Muscle layer of duodenum (tissue), 2 donors: Measurements from ENCODE around the gene MICU1.
"Not testable (repeated sequence)": the region's sequence is repeated elsewhere in the genome, so short reads cannot be mapped to it uniquely, and the experiment has no call there.

Source experiments
- H3K27ac ChIP-seq: one replicate; pipeline ENCODE4 v1.7.0; 2013; ENCODE audit warnings: mild to moderate bottlenecking, low read length
- H3K27me3 ChIP-seq: one replicate; pipeline ENCODE4 v1.7.0; 2013; ENCODE audit warnings: low read depth, mild to moderate bottlenecking, control low read depth, low read length
- H3K36me3 ChIP-seq, 2 donors: one replicate each; pipeline ENCODE4 v1.7.0; 2013; ENCODE audit warnings: low read length in 2 of 2, control low read depth in 1 of 2, mild to moderate bottlenecking in 1 of 2; ENCODE audit not compliant: insufficient read depth in 2 of 2, control insufficient read depth in 1 of 2
- H3K4me1 ChIP-seq, 2 donors: one replicate each; pipeline ENCODE4 v1.7.0; 2013; ENCODE audit warnings: low read length in 2 of 2, mild to moderate bottlenecking in 2 of 2, control low read depth in 1 of 2, moderate library complexity in 1 of 2; ENCODE audit not compliant: insufficient read depth in 2 of 2, control insufficient read depth in 1 of 2
- H3K4me3 ChIP-seq, 2 donors: one replicate each; pipeline ENCODE4 v1.7.0; 2013; ENCODE audit warnings: low read length in 2 of 2, low read depth in 1 of 2, mild to moderate bottlenecking in 1 of 2
- H3K9me3 ChIP-seq, 2 donors: one replicate each; pipeline ENCODE4 v1.7.0; 2013; ENCODE audit warnings: low read length in 2 of 2, control low read depth in 1 of 2, mild to moderate bottlenecking in 1 of 2; ENCODE audit not compliant: control insufficient read depth in 1 of 2
- donor health status: healthy.

Gene MICU1

DNA sequence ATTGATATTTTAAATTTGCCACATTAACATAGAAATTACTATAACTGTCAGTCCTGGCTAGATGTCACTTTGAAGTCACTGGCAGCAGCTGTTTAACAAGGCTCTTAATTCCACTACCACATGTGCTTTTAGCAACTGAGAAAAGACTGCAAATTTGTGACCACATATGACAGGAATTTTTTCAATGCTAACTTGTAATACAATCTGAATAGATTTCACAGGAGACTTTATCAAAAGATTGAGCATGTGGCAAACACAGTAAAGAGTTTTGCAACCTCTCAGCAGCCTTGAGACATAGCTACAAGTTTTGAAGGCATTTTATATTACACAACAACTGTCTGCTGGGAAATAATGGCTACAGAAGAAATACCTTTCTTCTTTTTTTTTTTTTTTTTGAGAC, 73.0 kb downstream of the MICU1 start:
- peaks cover 12 to 32% of the 10 kb centered on the region in 2 donors for H3K36me3 ChIP-seq
- no peaks in the 10 kb centered on the region for H3K27me3 ChIP-seq
- no peak overlapping the region for H3K27ac ChIP-seq
- no peaks in the 10 kb centered on the region for H3K4me1 ChIP-seq
- H3K9me3 ChIP-seq: no peaks in the 10 kb centered on the region
- no peak overlapping the region for H3K4me3 ChIP-seq

DNA sequence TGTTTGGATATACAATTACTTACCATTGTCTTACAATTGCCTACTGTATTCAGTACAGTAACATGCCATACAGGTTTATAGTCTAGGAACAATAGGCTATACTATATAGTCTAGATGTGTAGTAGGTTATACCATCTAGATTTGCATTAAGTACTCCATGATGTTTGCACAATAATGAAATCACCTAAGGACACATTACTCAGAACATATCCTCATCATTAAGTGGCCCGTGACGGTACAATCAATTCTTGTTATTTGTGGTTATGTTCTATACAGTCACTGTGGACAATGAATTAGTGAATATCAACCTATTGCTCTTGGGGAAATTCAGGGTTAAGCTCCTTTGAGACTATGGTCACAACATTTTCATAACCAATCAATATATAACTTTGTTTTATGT, 75.6 kb downstream of the MICU1 start:
- Histone ChIP-seq H3K4me3 (no peak overlapping the region), H3K27ac (no peak overlapping the region), H3K9me3 (no peaks in the 10 kb centered on the region), H3K4me1 (no peaks in the 10 kb centered on the region), H3K36me3 (peaks cover 5 to 26% of the 10 kb centered on the region in 2 donors), H3K27me3 (no peaks in the 10 kb centered on the region)

DNA sequence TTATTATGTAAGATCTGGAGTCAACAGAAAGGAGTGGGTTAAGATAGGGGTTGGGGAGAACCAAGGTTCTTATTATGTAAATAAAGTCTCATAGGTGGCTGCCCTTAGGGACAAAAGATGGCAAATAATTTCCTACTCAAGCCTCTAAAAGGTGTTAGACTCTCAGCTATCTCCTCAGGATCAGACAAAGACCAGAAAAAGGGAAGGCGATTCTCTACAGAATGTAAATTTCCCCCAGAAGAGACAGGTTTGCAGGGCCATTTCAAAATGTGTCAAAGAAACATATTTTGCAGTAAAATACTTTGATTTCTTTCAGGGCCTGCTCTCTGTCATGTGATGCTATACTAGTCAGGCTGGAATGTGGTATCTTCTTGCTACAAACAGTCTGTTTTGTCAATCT, 80.3 kb downstream of the MICU1 start:
- Histone ChIP-seq H3K27me3 (no peaks in the 10 kb centered on the region), H3K4me1 (no peaks in the 10 kb centered on the region), H3K36me3 (peaks cover 5 to 38% of the 10 kb centered on the region in 2 donors), H3K9me3 (peaks cover 5 to 11% of the 10 kb centered on the region in 2 donors), H3K4me3 (no peak overlapping the region), H3K27ac (no peak overlapping the region)

DNA sequence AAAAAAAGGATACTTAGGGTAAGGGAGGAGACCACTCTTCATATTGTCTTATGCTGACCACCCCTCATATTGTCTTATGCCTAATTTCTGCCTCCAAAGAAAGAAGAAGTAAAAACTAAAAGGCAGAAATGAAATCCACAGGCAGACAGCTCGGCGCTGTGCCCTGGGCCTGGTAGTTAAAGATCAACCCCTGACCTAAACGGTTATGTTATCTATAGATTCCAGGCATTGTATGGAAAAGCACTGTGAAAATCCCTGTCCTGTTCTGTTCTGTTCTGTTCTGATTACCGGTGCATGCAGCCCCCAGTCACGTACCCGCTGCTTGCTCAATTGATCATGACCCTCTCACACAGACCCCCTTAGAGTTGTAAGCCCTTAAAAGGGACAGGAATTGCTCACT, 82.0 kb downstream of the MICU1 start:
- Histone ChIP-seq H3K9me3 (peaks cover 5 to 11% of the 10 kb centered on the region in 2 donors), H3K36me3 (peaks cover 5 to 22% of the 10 kb centered on the region in 2 donors)
- H3K4me1 ChIP-seq, H3K27me3 ChIP-seq, H3K27ac ChIP-seq, H3K4me3 ChIP-seq: not testable (repeated sequence)

DNA sequence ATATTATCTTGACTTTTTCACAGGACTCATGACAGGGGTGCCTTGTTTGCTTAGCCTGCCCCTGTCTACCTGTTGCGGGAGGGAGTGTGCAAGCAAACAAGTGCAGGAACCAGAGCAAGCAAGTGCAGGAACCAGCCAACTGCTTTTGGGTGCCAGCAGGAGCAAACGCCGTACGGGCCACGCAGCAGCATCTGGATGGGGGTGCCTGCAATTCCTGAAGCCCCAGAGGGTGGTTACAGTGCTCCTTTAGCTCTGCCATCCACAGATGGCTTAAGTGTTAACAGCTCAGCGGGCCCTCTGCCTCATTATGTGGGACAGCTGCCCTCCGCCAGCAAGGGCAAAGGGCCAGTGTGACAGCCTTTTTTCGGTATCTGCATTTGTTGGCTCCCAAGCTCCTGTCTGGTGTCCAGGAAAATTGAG, 83.5 kb downstream of the MICU1 start:
- Histone ChIP-seq H3K4me1 (no peaks in the 10 kb centered on the region), H3K27me3 (no peaks in the 10 kb centered on the region), H3K4me3 (no peak overlapping the region), H3K27ac (no peak overlapping the region), H3K36me3 (peaks cover 5 to 17% of the 10 kb centered on the region in 2 donors), H3K9me3 (peaks cover 5 to 11% of the 10 kb centered on the region in 2 donors)

DNA sequence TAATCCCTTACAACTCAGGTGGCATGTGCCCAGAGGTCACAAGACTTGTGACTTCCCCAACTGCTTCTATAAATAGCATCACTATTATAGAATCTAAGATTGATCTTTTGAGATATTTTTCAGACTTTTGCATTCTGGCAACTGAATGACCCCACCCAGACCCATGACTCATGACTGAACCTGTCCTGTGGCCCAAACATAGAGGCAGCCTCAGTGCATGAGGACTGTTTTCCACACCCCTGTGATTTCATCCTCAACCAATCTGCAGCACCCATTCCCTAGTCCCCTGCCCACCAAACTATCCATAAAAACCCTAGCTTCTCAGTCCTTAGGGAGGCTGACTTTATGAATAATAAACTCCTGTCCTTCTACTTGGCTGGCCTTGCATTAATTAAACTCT, 84.5 kb downstream of the MICU1 start:
- no peak overlapping the region for H3K4me3 ChIP-seq
- no peaks in the 10 kb centered on the region for H3K4me1 ChIP-seq
- no peaks in the 10 kb centered on the region for H3K27me3 ChIP-seq
- H3K9me3 ChIP-seq: peaks cover 5 to 11% of the 10 kb centered on the region in 2 donors
- peaks cover 5 to 17% of the 10 kb centered on the region in 2 donors for H3K36me3 ChIP-seq
- H3K27ac ChIP-seq: no peak overlapping the region

DNA sequence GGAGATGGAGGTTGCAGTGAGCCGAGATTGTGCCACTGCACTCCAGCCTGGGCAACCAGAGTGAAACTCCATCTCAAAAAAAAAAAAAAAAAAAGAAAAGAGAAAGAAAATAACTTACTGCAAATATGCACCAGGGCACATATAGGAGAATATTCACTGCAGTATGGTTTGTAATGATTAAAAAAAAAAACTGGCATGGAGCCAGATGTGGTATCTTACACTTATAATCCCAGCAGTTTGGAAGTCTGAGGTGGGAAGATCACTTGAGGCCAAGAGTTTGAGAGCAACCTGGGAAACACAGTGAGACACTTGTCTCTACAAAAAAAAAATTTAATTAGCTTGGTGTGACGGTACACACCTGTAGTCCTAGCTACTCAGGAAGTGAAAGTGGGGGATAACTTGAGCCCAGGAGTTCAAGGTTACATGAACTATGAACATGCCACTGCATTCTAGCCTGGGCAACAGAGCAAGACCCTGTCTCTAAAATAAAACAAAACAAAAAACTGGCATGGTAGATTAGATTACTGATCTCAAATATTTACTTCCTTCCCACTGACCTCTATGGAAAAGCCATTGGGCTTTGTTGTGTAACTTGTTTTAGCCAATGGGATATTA, 85.6 kb downstream of the MICU1 start:
- H3K9me3 ChIP-seq: peaks cover 5 to 11% of the 10 kb centered on the region in 2 donors
- H3K27ac ChIP-seq: no peak overlapping the region
- peaks cover 5 to 17% of the 10 kb centered on the region in 2 donors for H3K36me3 ChIP-seq
- H3K4me3 ChIP-seq: no peak overlapping the region
- no peaks in the 10 kb centered on the region for H3K4me1 ChIP-seq
- no peaks in the 10 kb centered on the region for H3K27me3 ChIP-seq

DNA sequence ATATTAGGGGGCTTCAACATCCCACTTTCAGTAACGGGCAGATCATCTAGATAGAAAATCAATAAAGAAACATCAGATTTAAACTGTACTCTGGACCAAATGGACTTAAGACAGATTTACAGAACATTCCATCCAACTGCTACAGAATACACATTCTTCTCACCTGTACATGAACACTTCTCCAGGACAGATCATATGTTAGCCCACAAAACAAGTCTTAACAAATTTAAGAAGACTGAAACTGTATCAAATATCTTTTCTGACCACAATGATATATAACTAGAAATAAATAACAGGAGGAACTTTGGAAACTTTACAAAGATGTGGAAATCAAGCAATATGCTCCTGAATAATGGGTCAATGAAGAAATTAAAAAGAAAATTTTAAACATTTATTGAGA, 86.7 kb downstream of the MICU1 start:
- Histone ChIP-seq H3K4me1 (no peaks in the 10 kb centered on the region), H3K36me3 (peaks cover 5 to 17% of the 10 kb centered on the region in 2 donors), H3K27ac (no peak overlapping the region), H3K27me3 (no peaks in the 10 kb centered on the region), H3K9me3 (peaks cover 5 to 11% of the 10 kb centered on the region in 2 donors), H3K4me3 (no peak overlapping the region)

DNA sequence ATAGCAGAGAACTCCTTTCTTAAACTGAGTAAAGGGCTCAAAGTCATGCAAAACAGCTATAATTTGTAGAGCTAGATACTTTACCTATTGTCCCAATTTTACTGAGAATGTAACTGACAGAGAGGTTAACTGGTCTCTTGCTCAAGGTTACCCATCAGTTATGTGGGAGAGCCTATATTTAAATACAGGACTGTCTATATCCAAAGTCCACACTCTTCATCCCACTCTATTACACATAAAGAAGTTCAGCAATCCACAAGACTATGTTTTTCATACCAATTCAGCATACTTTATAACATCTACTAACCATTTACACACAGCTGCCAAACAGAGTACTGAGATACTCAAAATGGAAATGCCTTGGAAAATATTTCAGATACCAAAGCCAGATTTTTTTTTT, 100.2 kb downstream of the MICU1 start:
- H3K9me3 ChIP-seq: no peaks in the 10 kb centered on the region
- H3K27ac ChIP-seq: no peak overlapping the region
- no peaks in the 10 kb centered on the region for H3K36me3 ChIP-seq
- no peaks in the 10 kb centered on the region for H3K4me1 ChIP-seq
- H3K4me3 ChIP-seq: no peak overlapping the region
- no peaks in the 10 kb centered on the region for H3K27me3 ChIP-seq

DNA sequence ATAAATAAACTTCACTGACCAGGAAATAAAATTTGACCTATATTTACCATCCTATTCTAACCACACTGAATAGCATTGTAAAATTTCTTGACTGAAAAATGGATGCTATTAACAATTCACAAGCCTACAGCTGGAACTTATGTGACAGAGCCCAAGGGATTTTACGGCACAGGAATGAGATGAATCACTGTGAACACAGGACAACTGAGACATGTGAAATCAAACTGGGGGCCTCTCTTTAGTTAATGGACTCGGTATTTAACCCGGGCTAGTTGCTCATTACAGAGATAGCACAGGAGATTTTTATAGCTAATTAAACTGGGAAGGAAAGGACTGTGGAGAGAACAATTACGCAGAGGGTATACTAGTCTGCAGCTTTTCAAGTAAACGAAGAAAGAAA, 100.6 kb downstream of the MICU1 start:
- H3K9me3 ChIP-seq: no peaks in the 10 kb centered on the region
- H3K4me3 ChIP-seq: no peak overlapping the region
- H3K27me3 ChIP-seq: no peaks in the 10 kb centered on the region
- H3K27ac ChIP-seq: no peak overlapping the region
- no peaks in the 10 kb centered on the region for H3K4me1 ChIP-seq
- H3K36me3 ChIP-seq: no peaks in the 10 kb centered on the region

DNA sequence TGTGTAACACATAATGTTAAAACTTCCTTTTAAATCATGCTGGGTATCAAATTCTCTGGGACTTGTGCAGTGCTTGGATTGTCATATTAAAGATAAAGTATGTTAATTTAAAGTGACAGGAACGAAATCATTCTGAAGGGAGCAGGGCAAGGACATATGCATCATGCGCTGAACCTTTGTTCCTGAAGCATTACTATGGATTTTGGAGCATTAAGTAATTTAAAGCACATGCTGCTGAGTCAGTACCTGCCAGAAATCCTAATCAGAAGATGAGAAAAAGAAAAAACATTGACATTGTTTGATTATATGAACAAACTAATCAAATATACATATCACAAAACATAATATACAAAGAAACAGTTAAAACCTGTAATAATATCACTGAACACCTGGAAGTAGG, 101.4 kb downstream of the MICU1 start:
- H3K36me3 ChIP-seq: no peaks in the 10 kb centered on the region
- no peaks in the 10 kb centered on the region for H3K9me3 ChIP-seq
- no peak overlapping the region for H3K4me3 ChIP-seq
- H3K27ac ChIP-seq: no peak overlapping the region
- H3K27me3 ChIP-seq: no peaks in the 10 kb centered on the region
- H3K4me1 ChIP-seq: no peaks in the 10 kb centered on the region

DNA sequence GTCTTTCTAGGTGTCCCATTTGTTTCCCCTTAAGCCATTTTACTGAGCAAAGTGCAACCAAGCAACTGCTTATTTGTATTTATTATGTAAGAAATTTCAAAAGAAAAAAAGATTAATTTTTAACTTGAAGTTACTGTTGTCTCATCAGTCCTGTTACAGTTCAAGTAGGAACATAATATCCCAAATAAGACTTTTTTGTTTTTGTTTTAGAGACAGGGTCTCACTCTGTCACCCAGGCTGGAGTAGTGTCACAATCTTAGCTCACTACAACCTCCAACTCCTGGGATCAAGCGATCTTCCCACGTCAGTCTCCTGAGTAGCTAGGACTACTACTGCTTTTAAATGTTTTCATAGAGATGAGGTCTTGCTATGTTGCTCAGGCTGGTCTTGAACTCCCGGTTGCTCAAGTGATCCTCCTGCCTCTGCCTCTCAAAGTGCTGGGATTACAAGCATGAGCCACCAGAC, 101.9 kb downstream of the MICU1 start:
- Histone ChIP-seq H3K4me1 (no peaks in the 10 kb centered on the region), H3K27ac (no peak overlapping the region), H3K27me3 (no peaks in the 10 kb centered on the region), H3K4me3 (no peak overlapping the region), H3K36me3 (no peaks in the 10 kb centered on the region), H3K9me3 (no peaks in the 10 kb centered on the region)
